GM10266 (cell line): Measurements from ENCODE around the gene ADIPOR2.
"Not testable (repeated sequence)": the region's sequence is repeated elsewhere in the genome, so short reads cannot be mapped to it uniquely, and the experiment has no call there.

ENCODE experiments used
- DNase-seq: peaks from one replicate; pipeline ENCODE4 v3.0.0; 2012; ENCODE audit errors: extremely low spot score
- TF ChIP-seq, protein P1 (sequence below): IDR thresholded peaks from 2 replicates; pipeline ENCODE4 v1.5.1; 2012; ENCODE audit warnings: mild to moderate bottlenecking, low read depth; ENCODE audit not compliant: control insufficient read depth, insufficient read depth; ENCODE audit errors: missing control alignments

Gene ADIPOR2

DNA sequence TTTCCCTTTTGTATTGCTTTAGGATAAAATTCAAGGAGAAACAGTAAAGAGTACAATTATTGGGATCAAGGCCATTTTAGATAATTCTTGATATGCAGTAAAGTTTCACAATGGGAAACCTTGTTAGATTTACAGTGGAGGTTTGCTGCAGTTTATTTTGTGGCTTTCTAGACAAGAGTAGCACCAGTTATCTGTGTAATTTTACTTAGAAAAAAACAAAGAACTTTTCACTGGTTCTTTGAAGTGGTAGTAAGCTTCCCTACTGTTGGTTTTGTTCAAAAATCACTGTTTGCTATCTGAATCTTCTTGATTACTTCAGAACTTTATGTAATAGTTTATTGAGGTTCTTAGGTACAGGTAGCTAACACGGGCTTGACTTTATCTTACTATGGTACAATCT, 42.0 kb downstream of the ADIPOR2 start:
- TF ChIP-seq, protein P1, sequence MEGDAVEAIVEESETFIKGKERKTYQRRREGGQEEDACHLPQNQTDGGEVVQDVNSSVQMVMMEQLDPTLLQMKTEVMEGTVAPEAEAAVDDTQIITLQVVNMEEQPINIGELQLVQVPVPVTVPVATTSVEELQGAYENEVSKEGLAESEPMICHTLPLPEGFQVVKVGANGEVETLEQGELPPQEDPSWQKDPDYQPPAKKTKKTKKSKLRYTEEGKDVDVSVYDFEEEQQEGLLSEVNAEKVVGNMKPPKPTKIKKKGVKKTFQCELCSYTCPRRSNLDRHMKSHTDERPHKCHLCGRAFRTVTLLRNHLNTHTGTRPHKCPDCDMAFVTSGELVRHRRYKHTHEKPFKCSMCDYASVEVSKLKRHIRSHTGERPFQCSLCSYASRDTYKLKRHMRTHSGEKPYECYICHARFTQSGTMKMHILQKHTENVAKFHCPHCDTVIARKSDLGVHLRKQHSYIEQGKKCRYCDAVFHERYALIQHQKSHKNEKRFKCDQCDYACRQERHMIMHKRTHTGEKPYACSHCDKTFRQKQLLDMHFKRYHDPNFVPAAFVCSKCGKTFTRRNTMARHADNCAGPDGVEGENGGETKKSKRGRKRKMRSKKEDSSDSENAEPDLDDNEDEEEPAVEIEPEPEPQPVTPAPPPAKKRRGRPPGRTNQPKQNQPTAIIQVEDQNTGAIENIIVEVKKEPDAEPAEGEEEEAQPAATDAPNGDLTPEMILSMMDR, result no peak
- DNase-seq, result no peak

DNA sequence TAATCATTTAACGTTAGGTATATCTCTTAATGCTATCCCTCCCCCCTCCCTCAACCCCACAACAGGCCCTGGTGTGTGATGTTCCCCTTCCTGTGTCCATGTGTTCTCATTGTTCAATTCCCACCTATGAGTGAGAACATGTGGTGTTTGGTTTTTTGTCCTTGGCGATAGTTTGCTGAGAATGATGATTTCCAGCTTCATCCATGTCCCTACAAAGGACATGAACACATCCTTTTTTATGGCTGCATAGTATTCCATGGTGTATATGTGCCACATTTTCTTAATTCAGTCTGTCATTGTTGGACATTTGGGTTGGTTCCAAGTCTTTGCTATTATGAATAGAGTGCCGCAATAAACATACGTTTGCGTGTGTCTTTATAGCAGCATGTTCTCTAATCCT, 42.8 kb downstream of the ADIPOR2 start:
- not testable (repeated sequence) for DNase-seq

DNA sequence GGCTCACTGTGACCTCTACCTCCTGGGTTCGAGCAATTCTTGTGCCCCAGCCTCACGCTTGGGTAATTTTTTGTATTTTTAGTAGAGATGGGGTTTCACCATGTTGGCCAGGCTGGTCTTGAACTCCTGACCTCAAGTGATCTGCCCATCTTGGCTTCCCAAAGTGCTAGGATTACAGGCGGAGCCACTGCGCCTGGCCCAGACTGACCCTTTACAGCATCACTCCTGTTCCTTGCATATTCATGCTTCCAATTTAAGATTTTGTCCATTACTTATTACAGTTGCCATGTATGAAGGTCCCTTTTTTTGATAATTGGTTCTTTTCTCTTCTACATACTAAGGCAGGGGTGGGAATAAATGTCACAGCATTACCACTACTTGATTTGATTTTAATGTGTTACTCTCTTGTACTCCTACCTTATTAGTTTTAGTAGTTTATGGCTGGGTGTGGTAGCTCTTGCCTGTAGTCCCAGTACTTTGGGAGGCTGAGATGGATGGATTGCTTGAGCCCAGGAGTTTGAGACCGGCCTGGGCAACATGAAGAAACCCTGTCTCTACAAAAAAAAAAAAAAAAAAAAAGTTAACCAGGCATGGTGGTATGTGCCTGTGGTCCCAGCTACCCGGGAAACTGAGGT, 46.9 kb downstream of the ADIPOR2 start:
- DNase-seq, result no peak
- TF ChIP-seq, protein P1, result no peak

- TF ChIP-seq, protein P1, result no peak
These were observed 47.6 kb downstream of the ADIPOR2 start for GRCh38 chr12:1738446-1738845.

DNA sequence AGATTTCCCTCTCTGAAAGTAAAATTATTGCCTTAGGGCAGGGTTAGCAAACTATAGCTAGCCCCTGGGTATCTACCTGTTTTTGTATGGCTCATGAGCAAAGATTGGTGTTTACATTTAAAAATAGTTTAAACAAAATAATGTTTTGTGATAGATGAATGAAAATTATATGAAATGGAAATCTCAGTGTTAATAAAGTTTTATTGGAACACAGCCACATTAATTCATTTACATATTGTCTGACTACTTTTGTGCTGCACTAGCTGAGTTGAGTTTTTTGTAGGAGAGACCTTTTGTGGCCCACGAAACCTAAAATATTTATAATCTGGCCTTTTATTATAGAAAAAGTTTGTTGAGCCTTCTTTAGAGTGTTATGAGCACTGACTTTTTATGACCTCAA, 48.5 kb downstream of the ADIPOR2 start:
- no peak for DNase-seq
- TF ChIP-seq, protein P1, result no peak

More at GRCh38 chr12:1738446-1738845, 47.6 kb downstream of the ADIPOR2 start:
- no peak for DNase-seq

- DNase-seq, result no peak
- TF ChIP-seq, protein P1, result no peak
These were observed 49.5 kb downstream of the ADIPOR2 start for GRCh38 chr12:1740161-1740948.

DNA sequence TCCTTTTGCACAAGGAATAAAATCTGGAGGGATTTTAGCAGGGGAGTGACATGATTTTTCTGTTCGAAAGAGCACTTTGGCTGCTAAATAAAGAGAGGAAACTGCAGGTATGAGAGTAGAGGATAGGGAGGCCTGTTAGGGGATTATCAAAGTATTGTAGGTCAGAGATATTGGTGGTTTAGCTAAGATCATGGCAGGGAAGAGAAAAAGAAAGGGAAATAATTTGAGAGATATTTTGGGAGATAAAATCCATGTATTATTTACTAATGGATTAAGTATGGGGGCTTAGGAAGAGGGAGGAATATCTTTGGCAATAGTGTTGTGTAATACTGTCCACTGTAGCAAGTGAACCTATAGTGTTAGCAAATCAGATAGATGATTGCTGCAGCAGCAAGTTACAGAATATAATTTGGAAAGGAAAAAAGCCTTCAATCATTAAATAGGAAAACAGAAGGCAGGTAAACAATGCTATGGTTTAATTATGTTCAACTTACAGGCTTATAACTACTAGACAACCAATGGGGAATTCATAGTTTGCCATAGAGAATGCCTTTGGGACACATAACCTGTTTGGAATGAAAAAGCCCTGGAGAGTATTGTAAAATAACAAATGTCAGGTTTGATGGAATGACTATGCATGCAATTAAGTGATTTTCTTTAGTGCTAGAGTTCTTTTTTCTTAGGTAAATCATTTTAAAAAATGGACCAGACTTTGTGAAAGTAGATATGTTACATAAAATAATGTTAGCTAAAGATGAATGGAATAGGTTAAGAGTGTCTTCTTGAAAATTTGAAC, 50.5 kb downstream of the ADIPOR2 start:
- no peak for DNase-seq
- TF ChIP-seq, protein P1, result no peak
